Ectodermal cell (in vitro differentiated cells): ENCODE measurements around the gene MMP7. TPM values are rescaled to one million over a fixed set of nuclear protein-coding genes. Genes with fewer than 3 reads are reported as not detected.

Source experiments
- H3K27ac ChIP-seq: 2 replicates; pipeline ENCODE4 v1.7.0; 2013; ENCODE audit warnings: mild to moderate bottlenecking, low read depth, low read length; ENCODE audit not compliant: insufficient read depth, poor library complexity, severe bottlenecking
- H3K27me3 ChIP-seq: 2 replicates; pipeline ENCODE4 v1.7.0; 2013; ENCODE audit warnings: mild to moderate bottlenecking, low read length; ENCODE audit not compliant: insufficient read depth, control insufficient read depth, poor library complexity, severe bottlenecking
- H3K36me3 ChIP-seq: one replicate; pipeline ENCODE4 v1.7.0; 2013; ENCODE audit warnings: low read length; ENCODE audit not compliant: control insufficient read depth, insufficient read depth
- H3K4me1 ChIP-seq: one replicate; pipeline ENCODE4 v1.7.0; 2013; ENCODE audit warnings: low read length; ENCODE audit not compliant: control insufficient read depth, insufficient read depth
- H3K4me3 ChIP-seq: 2 replicates; pipeline ENCODE4 v1.7.0; 2013; ENCODE audit warnings: low read depth, low read length, control low read depth; ENCODE audit not compliant: insufficient read depth
- H3K9me3 ChIP-seq: 2 replicates; pipeline ENCODE4 v1.7.0; 2013; ENCODE audit warnings: mild to moderate bottlenecking, low read length, moderate library complexity; ENCODE audit not compliant: control insufficient read depth
- WGBS, 2 experiments: methylation state at CpG; one replicate each; pipeline ENCODE4 v1.1.7; 2013; ENCODE audit warnings: missing lambda C conversion rate in 2 of 2; 5-methylcytosine and 5-hydroxymethylcytosine counted together
- polyA plus RNA-seq, 4 experiments: library from polyadenylated mRNA; stranded (reverse); fragments of 50-300 nt; gene quantifications; one replicate each; pipeline ENCODE4 v1.2.3, GENCODE V29; 2013

Gene MMP7, protein sequence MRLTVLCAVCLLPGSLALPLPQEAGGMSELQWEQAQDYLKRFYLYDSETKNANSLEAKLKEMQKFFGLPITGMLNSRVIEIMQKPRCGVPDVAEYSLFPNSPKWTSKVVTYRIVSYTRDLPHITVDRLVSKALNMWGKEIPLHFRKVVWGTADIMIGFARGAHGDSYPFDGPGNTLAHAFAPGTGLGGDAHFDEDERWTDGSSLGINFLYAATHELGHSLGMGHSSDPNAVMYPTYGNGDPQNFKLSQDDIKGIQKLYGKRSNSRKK
- not detected for polyA plus RNA-seq (2013, experiment 1 of 4)
- polyA plus RNA-seq (2013, experiment 2 of 4) = not detected
- not detected for polyA plus RNA-seq (2013, experiment 3 of 4)
- polyA plus RNA-seq (2013, experiment 4 of 4) = not detected

DNA sequence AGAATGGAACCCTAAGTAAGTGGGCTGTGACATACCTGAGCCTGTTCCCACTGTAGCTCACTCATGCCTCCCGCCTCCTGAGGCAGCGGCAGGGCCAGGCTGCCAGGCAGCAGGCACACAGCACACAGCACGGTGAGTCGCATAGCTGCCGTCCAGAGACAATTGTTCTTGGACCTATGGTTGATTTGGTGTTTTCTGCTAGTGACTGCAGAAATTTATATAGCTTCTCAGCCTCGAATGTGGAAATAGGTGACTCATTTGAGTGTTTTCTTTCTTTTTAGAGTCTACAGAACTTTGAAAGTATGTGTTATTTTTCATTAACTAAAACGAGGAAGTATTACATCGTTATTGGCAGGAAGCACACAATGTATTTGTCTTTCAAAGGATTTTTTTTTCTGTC, at the start of gene MMP7:
TSS of gene MMP7 (minus strand) at position 190 of the 400 bp plus-strand sequence. CDS start at position 143, 47 bp downstream.
- Histone ChIP-seq H3K4me1 (no peaks in the 10 kb centered on the region), H3K4me3 (no peak within 1 kb of the TSS), H3K27me3 (no peaks in the 10 kb centered on the region), H3K9me3 (no peaks in the 10 kb centered on the region), H3K27ac (no peak within 1 kb of the TSS), H3K36me3 (no peaks in the 10 kb centered on the region)
- WGBS, 2 experiments = 80% methylated on average over 8 of the region's 8 CpGs

GRCh38 chr11:102577723-102578122, 47.2 kb upstream of the MMP7 start:
- no peaks in the 10 kb centered on the region for H3K36me3 ChIP-seq
- WGBS, 2 experiments = 90 to 93% methylated on average over 2 of the region's 2 CpGs
- no peak overlapping the region for H3K27ac ChIP-seq
- H3K4me3 ChIP-seq = no peak overlapping the region
- H3K27me3 ChIP-seq = no peaks in the 10 kb centered on the region
- no peaks in the 10 kb centered on the region for H3K4me1 ChIP-seq
- H3K9me3 ChIP-seq = no peaks in the 10 kb centered on the region

DNA sequence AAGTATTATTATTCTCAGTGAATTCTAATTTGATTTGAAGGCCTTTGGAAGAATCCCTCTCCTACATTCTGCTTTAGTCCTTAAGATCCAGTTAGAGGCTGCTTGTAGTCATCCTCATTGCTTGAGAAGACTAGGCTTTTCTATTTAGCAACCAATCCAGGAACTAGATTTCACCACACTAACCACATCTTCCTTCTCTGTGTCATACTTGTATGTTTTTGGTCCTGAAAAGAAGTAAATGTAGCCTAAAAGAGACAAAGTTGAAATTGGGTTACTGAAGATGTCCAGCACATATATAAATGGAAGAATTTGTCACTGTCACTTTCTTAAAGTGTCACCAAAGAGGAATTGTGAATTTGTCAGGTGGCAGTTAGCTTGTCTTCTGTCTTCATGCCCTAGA, 46.6 kb upstream of the MMP7 start:
- Histone ChIP-seq H3K4me1 (no peaks in the 10 kb centered on the region), H3K4me3 (no peak overlapping the region), H3K27ac (no peak overlapping the region), H3K36me3 (no peaks in the 10 kb centered on the region), H3K9me3 (no peaks in the 10 kb centered on the region), H3K27me3 (no peaks in the 10 kb centered on the region)

DNA sequence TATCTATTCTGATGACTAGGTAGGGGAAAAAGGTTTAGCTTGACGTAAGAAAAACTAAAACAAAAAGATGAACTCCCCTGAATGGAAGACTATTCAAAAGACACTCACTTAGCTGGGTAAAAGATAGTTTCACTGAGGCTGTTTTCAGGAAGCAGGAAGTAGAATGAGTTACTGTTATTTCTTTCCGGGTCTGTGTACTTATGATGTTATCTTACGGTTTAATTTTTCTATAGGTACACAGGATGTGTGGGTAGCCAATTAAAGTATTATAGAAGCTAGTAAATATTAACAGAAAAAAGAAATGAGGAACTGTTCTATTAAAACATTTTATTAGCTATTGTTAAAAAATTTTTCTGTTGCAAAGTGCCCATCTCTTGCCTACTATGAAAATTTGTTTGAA, 45.8 kb upstream of the MMP7 start:
- H3K4me1 ChIP-seq = no peaks in the 10 kb centered on the region
- H3K9me3 ChIP-seq = no peaks in the 10 kb centered on the region
- H3K36me3 ChIP-seq = no peaks in the 10 kb centered on the region
- H3K4me3 ChIP-seq = no peak overlapping the region
- H3K27ac ChIP-seq = no peak overlapping the region
- 96 to 100% methylated on average over 3 of the region's 3 CpGs for WGBS, 2 experiments
- no peaks in the 10 kb centered on the region for H3K27me3 ChIP-seq

DNA sequence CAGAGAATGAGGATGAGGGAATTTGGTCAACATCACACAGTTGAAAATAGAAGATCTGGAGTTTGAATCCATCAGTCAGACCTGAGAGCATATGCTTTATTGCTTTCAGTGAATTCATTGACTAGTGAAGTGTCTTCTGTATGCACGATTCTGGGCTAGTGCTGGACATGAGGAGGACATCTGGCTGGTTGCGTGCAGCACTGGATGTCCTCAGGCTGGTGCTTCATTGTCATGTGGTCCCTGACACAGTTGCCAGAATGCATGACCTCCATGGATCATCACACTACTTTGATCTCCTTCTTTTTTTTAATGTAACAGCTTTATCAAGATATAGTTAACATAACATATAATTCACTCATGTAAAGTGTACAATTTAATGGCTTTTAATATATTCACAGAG, 44.5 kb upstream of the MMP7 start:
- Histone ChIP-seq H3K27me3 (no peaks in the 10 kb centered on the region), H3K27ac (no peak overlapping the region), H3K9me3 (no peaks in the 10 kb centered on the region), H3K36me3 (no peaks in the 10 kb centered on the region), H3K4me1 (no peaks in the 10 kb centered on the region), H3K4me3 (no peak overlapping the region)
- WGBS, 2 experiments = 88 to 98% methylated on average over 2 of the region's 2 CpGs

GRCh38 chr11:102573851-102574250, 43.3 kb upstream of the MMP7 start:
- H3K4me1 ChIP-seq = no peaks in the 10 kb centered on the region
- no peak overlapping the region for H3K27ac ChIP-seq
- H3K36me3 ChIP-seq = no peaks in the 10 kb centered on the region
- H3K4me3 ChIP-seq = no peak overlapping the region
- H3K27me3 ChIP-seq = no peaks in the 10 kb centered on the region
- 90 to 100% methylated on average over 1 to 2 of the region's 2 CpGs for WGBS, 2 experiments
- no peaks in the 10 kb centered on the region for H3K9me3 ChIP-seq

- Histone ChIP-seq H3K36me3 (no peaks in the 10 kb centered on the region), H3K9me3 (no peaks in the 10 kb centered on the region), H3K4me3 (no peak overlapping the region), H3K27ac (no peak overlapping the region), H3K4me1 (no peaks in the 10 kb centered on the region), H3K27me3 (no peaks in the 10 kb centered on the region)
- 94 to 97% methylated on average over 2 of the region's 2 CpGs for WGBS, 2 experiments
These were observed 42.1 kb upstream of the MMP7 start for GRCh38 chr11:102572554-102573220.

- H3K9me3 ChIP-seq = no peaks in the 10 kb centered on the region
- no peak overlapping the region for H3K27ac ChIP-seq
- H3K36me3 ChIP-seq = no peaks in the 10 kb centered on the region
- H3K27me3 ChIP-seq = no peaks in the 10 kb centered on the region
- WGBS, 2 experiments = 74 to 77% methylated on average over 3 of the region's 3 CpGs
- H3K4me3 ChIP-seq = no peak overlapping the region
- H3K4me1 ChIP-seq = no peaks in the 10 kb centered on the region
These were observed 38.3 kb upstream of the MMP7 start for GRCh38 chr11:102568851-102569250.

DNA sequence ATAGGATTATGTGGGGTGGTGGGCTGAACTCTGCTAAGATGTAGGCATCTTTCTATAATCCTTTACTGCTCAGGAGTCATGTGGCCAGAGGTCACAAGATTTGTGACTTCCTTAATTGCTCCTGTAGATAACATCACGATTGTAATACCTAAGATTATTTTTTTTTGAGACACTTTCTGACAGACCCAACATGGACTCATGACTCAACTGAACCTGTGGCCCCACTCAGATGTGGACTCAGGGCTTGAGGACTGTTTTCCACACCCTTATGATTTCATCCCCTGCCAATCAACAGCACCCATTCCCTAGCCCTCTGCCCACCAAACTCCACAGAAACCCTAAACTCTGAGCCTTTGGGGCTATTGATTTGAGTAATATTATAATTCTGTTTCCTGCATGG, 35.6 kb upstream of the MMP7 start:
- no peak overlapping the region for H3K27ac ChIP-seq
- H3K36me3 ChIP-seq = no peaks in the 10 kb centered on the region
- no peaks in the 10 kb centered on the region for H3K27me3 ChIP-seq
- no peak overlapping the region for H3K4me3 ChIP-seq
- no peaks in the 10 kb centered on the region for H3K9me3 ChIP-seq
- no peaks in the 10 kb centered on the region for H3K4me1 ChIP-seq
- WGBS, 2 experiments = 70 to 89% methylated on average over 1 of the region's 1 CpG

GRCh38 chr11:102564110-102564509, 33.6 kb upstream of the MMP7 start:
- Histone ChIP-seq H3K27me3 (no peaks in the 10 kb centered on the region), H3K27ac (no peak overlapping the region)
- WGBS, 2 experiments = 90 to 96% methylated on average over 2 of the region's 2 CpGs

More at GRCh38 chr11:102564110-102564509, 33.6 kb upstream of the MMP7 start:
- no peaks in the 10 kb centered on the region for H3K36me3 ChIP-seq
- H3K4me3 ChIP-seq = no peak overlapping the region
- H3K9me3 ChIP-seq = no peaks in the 10 kb centered on the region
- H3K4me1 ChIP-seq = no peaks in the 10 kb centered on the region
